ENCODE measurements around the gene SRCIN1.

The SRCIN1 gene

DNA sequence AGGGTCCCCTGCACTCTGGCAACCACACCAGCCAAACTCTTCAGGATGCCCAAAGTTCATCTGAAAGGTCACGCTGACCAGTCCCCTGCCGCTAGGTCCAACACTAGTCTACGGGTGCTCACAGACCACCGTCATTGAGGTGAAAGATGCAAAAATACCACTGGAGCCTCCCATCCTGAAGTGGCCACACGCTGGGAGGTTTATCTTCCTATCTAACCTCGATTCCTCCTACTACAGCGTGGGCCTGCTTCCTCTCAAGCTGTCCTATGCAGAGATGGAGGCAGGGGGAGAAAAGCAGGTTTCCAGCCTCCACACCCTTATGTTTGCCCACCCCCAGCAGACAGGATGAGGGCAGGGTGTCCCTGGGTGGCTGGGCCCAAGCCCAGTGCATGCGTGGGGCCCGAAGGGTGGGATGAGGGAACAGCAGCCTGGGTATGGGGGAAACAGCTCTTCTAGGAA is 6.3 kb downstream of the SRCIN1 start:
- DNase-seq, result no peak

GRCh38 chr17:38598995-38599394 is 6.8 kb downstream of the SRCIN1 start:
- no peak for DNase-seq

- DNase-seq, result peak; percentile 94 to 98
These were observed 7.2 kb downstream of the SRCIN1 start for GRCh38 chr17:38598536-38598935.

DNA sequence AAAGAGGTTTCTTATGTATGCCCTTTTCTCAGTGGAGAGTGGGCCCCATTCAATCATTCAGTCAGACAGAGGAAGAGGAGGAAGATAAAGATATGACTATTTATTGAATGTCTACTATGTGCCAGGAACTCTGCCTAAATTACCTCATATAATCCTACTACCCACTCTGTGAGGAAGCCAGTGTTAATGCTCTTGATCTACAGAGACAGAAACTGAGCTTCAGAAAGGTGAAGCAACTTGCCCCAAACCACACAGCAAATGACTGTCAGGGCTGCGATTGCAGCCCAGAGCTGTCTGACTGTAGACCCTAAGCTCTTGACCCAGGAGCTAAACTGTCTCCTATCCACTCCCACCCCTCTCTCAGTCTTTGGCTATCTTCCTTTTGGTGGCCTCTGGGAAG is 8.4 kb downstream of the SRCIN1 start:
- no peak for DNase-seq

- no peak for DNase-seq
These were observed 9.1 kb downstream of the SRCIN1 start for GRCh38 chr17:38596651-38597050.

GRCh38 chr17:38595892-38596291 is 9.9 kb downstream of the SRCIN1 start:
- DNase-seq, result no peak

GRCh38 chr17:38594152-38594551 is 11.6 kb downstream of the SRCIN1 start:
- DNase-seq, result no peak

DNA sequence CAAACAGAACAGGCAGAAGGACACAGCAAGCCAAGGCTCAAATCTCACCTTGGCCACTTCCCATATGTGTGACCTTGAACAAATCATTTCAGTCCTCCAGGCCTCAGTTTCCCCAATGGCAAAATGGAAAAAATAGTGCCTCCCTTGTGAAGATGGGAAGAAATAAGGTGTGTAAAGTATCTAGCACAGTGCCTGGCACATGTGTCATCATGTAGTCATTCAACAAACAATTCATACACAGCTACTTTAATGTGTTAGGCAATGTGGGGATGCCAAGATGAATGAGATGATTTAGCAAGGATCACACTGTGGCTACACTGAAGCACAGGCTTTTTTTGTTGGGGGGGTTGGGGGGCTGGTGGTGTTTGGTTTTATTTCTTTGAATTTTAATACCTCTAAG is 13.3 kb downstream of the SRCIN1 start:
- DNase-seq, result no peak

- no peak for DNase-seq
These were observed 14.0 kb downstream of the SRCIN1 start for GRCh38 chr17:38591759-38592241.

- DNase-seq, result no peak
These were observed 14.6 kb downstream of the SRCIN1 start for GRCh38 chr17:38590988-38591758.

DNA sequence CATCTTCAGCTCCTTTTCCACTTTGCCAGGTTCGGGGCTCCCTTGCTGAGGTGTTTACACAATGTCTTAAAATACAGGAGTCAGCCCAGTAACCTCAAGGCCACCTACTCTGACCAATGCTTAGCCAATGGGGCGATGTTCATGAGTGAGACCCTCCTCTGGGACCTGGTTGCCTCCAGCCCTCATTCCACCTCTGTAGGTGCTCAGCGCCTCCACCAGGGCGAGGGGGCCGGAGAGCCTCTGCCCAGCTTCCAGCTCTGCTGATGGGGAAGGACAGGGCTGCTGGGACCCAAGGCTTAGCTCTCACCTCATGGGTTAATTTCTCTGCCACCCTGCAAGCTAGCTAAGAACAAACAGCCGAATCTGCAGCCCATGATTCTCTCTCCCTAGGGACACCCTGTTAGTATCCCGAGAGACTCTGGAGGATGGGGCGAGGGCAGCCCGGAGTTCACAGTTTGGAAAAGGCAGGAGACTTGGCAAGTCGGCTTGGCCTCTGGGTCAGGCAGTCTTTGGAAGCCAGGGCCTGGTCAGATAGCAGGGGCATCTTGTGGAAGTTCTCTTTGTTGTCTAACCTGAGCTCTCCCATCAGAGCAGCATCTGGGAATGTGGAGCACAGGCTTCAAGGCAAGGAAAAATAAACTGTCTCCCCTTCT is 16.2 kb downstream of the SRCIN1 start:
- DNase-seq, result peak in 1 of 2 experiments; percentile 45

DNA sequence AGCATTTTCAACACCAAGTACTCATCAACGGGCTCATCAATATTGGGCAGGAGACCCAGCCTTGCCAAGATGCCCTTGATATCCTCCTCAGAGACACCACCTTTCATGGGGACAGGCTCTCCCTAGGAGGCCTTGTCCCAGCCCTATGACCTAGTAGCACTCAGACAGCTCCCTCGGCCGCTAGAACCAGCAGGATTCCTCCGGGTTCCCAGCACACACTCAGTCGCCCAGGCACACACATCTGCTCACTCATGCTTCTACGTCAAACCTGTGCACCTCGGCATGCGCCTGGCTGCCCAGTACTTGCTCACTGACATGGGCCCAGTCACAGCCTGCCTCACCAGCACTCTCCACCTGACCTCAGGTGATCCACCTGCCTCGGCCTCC is 17.0 kb downstream of the SRCIN1 start:
- DNase-seq, result no peak

GRCh38 chr17:38587947-38588787 is 17.6 kb downstream of the SRCIN1 start:
- DNase-seq, result no peak

GRCh38 chr17:38587203-38587602 is 18.5 kb downstream of the SRCIN1 start:
- DNase-seq, result no peak

- no peak for DNase-seq
These were observed 19.0 kb downstream of the SRCIN1 start for GRCh38 chr17:38586788-38587187.

DNA sequence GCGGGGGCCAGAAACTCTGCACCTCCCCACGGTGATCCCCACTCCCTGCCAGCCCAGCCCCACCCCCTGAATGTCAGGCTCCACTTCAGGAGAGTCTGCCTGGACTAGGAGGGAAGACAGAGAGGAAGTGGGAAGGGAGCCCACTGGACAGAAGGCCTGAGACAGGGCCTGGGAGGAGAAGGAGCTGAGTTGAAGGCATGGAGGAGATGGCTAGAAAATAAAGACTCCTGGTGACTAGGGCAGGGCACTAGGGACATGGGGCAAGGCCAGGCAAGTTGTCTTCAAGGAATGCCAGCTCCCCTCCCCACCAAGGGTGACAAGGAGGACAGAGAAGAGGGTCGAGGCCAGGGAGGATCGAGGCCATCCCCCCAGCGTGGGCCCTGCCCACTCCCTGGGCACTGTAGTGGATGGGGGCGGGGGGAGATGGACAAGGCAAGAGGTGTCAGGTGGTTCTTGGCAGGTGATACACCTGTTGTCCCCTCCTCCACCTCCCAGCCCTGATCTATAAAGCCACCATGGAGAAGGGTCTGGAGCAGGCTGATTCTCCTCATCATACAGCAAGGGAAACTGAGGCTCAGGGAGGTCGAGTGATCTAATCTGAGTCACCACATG is 19.7 kb downstream of the SRCIN1 start:
- DNase-seq, result no peak

DNA sequence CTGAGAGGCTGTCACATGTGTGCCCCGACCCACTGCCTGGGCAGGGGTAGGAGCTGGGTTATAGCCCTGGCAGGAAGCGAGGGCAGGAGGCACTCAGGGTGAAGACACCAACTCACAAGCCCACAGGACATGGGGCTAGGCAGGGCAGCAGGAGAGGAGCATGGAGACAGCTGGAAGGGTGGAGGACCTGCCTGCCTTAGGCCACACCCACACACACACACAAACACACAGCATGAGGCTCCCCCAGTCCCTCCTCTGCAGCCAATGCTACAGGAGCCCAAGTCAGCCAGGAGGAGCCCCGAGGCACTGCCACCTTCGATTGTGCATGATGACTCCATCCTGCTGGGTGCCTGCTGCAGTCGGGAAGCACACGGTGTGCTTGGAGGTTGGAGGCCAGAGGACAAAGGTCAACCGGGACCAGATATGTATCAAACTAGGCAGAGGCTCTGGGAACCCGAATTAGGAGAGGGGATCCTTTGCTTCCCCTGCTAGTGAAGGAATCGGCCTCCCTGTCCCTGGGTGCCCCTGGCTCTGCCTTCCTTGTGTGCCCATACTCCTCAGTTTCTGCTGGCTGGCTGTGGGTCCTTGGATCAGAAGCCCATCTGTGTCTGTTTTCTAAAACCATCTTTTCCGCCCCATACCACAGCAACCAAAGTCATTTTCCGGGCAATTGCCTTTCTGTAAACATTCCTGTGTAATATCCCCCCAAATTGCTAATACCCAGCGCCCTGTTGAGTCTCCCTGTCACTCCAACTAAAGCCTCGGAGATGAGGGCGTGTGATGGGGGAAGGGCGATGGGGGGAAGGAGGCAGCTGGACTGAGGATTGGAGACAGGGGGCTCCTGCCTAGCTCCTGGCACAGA is 20.5 kb downstream of the SRCIN1 start:
- peak in 1 of 2 experiments; percentile 58 for DNase-seq

- peak; percentile 47 to 53 for DNase-seq
These were observed 21.3 kb downstream of the SRCIN1 start for GRCh38 chr17:38584350-38584925.

GRCh38 chr17:38583828-38584349 is 21.9 kb downstream of the SRCIN1 start:
- DNase-seq, result no peak

GRCh38 chr17:38583176-38583575 is 22.6 kb downstream of the SRCIN1 start:
- DNase-seq, result no peak

GRCh38 chr17:38582069-38582468 is 23.7 kb downstream of the SRCIN1 start:
- DNase-seq, result no peak
